ENCODE measurements around the gene FAM124B. TPM values are rescaled to one million over a fixed set of nuclear protein-coding genes. Genes with fewer than 3 reads are reported as not detected.

FAM124B gene
- total and polyA plus RNA-seq, 4 donors: 0.30 to 2.5 (median 0.42) TPM

DNA sequence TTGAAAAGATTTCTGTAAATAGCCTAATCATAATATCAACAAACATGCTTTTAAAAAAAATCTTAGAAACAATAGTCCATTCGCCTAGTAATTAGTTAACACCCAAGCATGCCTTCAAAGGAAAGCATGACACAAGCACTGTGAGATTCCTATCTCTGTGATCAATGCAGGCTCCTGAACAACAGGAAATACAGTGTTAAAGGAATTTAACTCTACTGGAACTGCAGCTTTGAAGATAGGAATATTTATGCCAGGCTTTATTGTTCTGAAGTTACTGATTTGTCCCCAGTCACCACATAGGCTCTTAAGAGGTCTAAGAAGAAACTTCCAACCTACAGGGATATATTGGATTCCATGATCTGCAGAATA is 15.4 kb upstream of the FAM124B start (continued):
- no peak for TF ChIP-seq REST (IDR thresholded peaks at IDR 0.05)

- TF ChIP-seq FOXA1 (IDR thresholded peaks at IDR 0.05) (no peak), REST (IDR thresholded peaks at IDR 0.05) (no peak), HNF4G (IDR thresholded peaks at IDR 0.05) (no peak), ATF3 (IDR thresholded peaks at IDR 0.05) (no peak), RAD21 (IDR thresholded peaks at IDR 0.05) (no peak), FOXA2 (IDR thresholded peaks at IDR 0.05) (no peak), TAF1 (conservative IDR thresholded peaks at IDR 0.05) (no peak), SP1 (IDR thresholded peaks at IDR 0.05) (no peak), RXRA (IDR thresholded peaks at IDR 0.05) (no peak)
- TF ChIP-seq, protein P1, sequence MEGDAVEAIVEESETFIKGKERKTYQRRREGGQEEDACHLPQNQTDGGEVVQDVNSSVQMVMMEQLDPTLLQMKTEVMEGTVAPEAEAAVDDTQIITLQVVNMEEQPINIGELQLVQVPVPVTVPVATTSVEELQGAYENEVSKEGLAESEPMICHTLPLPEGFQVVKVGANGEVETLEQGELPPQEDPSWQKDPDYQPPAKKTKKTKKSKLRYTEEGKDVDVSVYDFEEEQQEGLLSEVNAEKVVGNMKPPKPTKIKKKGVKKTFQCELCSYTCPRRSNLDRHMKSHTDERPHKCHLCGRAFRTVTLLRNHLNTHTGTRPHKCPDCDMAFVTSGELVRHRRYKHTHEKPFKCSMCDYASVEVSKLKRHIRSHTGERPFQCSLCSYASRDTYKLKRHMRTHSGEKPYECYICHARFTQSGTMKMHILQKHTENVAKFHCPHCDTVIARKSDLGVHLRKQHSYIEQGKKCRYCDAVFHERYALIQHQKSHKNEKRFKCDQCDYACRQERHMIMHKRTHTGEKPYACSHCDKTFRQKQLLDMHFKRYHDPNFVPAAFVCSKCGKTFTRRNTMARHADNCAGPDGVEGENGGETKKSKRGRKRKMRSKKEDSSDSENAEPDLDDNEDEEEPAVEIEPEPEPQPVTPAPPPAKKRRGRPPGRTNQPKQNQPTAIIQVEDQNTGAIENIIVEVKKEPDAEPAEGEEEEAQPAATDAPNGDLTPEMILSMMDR (IDR thresholded peaks at IDR 0.05; ENCODE audit: low read depth, low read length, missing input control): no peak
- H3K9me3 ChIP-seq (ENCODE audit: control insufficient read depth in 4 of 4, low read length in 3 of 4): no peaks in the 10 kb centered on the region
- no peak for DNase-seq (ENCODE audit: low spot score)
- no peak overlapping the region for H3K9ac ChIP-seq (ENCODE audit: low read depth in 1 of 2, low read length in 2 of 2)
- H3K27ac ChIP-seq (ENCODE audit: low read depth in 1 of 2, low read length in 2 of 2): no peak overlapping the region
- peaks cover 0 to 5% (median 2%) of the 10 kb centered on the region in 4 donors for H3K4me1 ChIP-seq (ENCODE audit: control insufficient read depth in 4 of 4, insufficient read depth in 4 of 4, low read length in 3 of 4)
- peaks cover 0 to 1% (median 0%) of the 10 kb centered on the region in 4 donors for H3K36me3 ChIP-seq (ENCODE audit: control insufficient read depth in 4 of 4, insufficient read depth in 3 of 4, low read depth in 1 of 4, low read length in 3 of 4)
- H3K27me3 ChIP-seq (ENCODE audit: control insufficient read depth in 4 of 4, insufficient read depth in 4 of 4, low read length in 3 of 4): no peaks in the 10 kb centered on the region
- WGBS: 87% methylated on average over 5 of the region's 5 CpGs
- no peak overlapping the region for H3K4me3 ChIP-seq (ENCODE audit: low read depth in 1 of 3, low read length in 3 of 3)
Observed at GRCh38 chr2:224416656-224417360, 14.9 kb upstream of the FAM124B start.
